Stimulated activated CD8-positive, alpha-beta memory T cell treated with anti-CD3 and anti-CD28 coated beads, Interleukin-2, amount 100 ng/mL, for 1 hour (primary cell): ENCODE results near the gene SLC4A7.
"Not testable (repeated sequence)": the region's sequence is repeated elsewhere in the genome, so short reads cannot be mapped to it uniquely, and the experiment has no call there.

Experiments used
- DNase-seq, 2 donors: peaks; one replicate each; pipeline ENCODE4 v3.0.0-alpha.2; 2020; ENCODE audit warnings: low read depth in 2 of 2

The SLC4A7 gene

GRCh38 chr3:27429909-27430308 is 54.3 kb downstream of the SLC4A7 start:
- no peak for DNase-seq

- DNase-seq, result no peak
Measured at GRCh38 chr3:27428446-27428845, 55.7 kb downstream of the SLC4A7 start.

GRCh38 chr3:27426926-27427325 is 57.3 kb downstream of the SLC4A7 start:
- no peak for DNase-seq

- DNase-seq, result no peak
Measured at GRCh38 chr3:27425896-27426565, 58.2 kb downstream of the SLC4A7 start.

- DNase-seq, result not testable (repeated sequence)
Measured at GRCh38 chr3:27424812-27425521, 59.2 kb downstream of the SLC4A7 start.

GRCh38 chr3:27423463-27423862 is 60.7 kb downstream of the SLC4A7 start:
- DNase-seq, result no peak

GRCh38 chr3:27422617-27423016 is 61.6 kb downstream of the SLC4A7 start:
- no peak for DNase-seq

- DNase-seq, result no peak
Measured at GRCh38 chr3:27415202-27415601, 69.0 kb downstream of the SLC4A7 start.

GRCh38 chr3:27392950-27393679 is 91.1 kb downstream of the SLC4A7 start:
- DNase-seq, result no peak

GRCh38 chr3:27392414-27392813 is 91.8 kb downstream of the SLC4A7 start:
- not testable (repeated sequence) for DNase-seq

- no peak for DNase-seq
Measured at GRCh38 chr3:27391796-27392195, 92.4 kb downstream of the SLC4A7 start.

- no peak for DNase-seq
Measured at GRCh38 chr3:27387625-27388024, 96.6 kb downstream of the SLC4A7 start.

GRCh38 chr3:27385504-27385903 is 98.7 kb downstream of the SLC4A7 start:
- DNase-seq, result no peak

- no peak for DNase-seq
Measured at GRCh38 chr3:27384191-27384590, 100.0 kb downstream of the SLC4A7 start.

- no peak for DNase-seq
Measured at GRCh38 chr3:27380433-27381357, 103.5 kb downstream of the SLC4A7 start.

GRCh38 chr3:27378331-27378730 is 105.9 kb downstream of the SLC4A7 start:
- DNase-seq, result no peak

GRCh38 chr3:27376109-27376772 is 107.9 kb downstream of the SLC4A7 start:
- no peak for DNase-seq

- peak; percentile 80 for DNase-seq
Measured at GRCh38 chr3:27368831-27369607, 115.2 kb downstream of the SLC4A7 start, which contains the start of gene NEK10. TSS of gene NEK10 (minus strand) at chr3:27369383. CDS start at chr3:27352882, 16,501 bp downstream.

GRCh38 chr3:27366062-27366591 is 118.1 kb downstream of the SLC4A7 start:
- DNase-seq, result no peak
